Effector CD4-positive, alpha-beta T cell (primary cell): ENCODE results near the gene PRDM5.

ENCODE experiments used
- DNase-seq: peaks from one replicate; pipeline ENCODE4 v3.0.0-alpha.2; 2020

PRDM5 gene

GRCh38 chr4:120853161-120853935 lies 69.2 kb downstream of the PRDM5 start:
- DNase-seq, result no peak

- DNase-seq, result no peak
Measured at GRCh38 chr4:120850018-120850599, 72.4 kb downstream of the PRDM5 start.

DNA sequence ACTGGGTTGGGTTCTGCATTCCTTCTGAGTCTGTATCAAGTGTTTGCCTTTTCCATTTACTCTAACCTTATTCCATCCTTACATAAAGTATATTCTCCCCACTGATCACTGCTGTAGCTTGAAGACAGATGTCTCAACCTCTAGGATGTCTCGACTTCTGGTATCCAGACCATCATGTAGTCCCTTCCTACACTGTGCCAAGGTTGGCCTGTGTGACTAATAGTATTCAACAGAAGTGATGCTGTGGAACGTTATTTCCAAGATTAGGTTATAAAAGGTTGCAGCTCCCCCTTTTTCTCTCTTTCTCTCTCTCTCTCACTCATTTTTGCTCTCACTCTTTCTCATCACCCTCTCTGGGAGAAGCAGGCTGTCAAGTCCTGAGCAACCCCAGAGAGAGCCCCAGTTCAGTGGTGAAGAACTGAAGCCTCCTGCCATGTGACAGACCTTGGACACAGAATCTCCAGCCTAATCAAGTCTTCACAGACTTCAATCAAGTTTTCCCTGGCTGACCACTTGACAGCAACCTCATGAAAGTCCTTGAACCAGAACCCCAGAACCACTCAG lies 75.4 kb downstream of the PRDM5 start:
- DNase-seq, result no peak

DNA sequence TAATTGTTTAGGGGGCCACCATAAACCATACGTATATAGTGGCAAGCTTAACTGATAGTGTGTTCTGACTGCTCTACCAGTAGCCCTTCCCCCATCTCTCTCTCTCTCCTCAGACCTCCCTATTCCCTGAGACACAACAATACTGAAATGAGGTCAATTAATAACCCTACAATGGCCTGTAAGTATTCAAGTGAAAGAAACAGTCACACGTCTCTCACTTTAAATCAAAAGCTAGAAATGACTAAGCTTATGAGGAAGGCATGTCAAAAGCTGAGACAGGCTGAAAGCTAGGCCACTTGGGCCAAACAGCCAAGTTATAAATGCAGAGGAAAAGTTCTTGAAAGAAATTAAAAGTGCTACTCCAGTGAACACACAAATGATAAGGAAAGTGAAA lies 78.0 kb downstream of the PRDM5 start:
- DNase-seq, result no peak

DNA sequence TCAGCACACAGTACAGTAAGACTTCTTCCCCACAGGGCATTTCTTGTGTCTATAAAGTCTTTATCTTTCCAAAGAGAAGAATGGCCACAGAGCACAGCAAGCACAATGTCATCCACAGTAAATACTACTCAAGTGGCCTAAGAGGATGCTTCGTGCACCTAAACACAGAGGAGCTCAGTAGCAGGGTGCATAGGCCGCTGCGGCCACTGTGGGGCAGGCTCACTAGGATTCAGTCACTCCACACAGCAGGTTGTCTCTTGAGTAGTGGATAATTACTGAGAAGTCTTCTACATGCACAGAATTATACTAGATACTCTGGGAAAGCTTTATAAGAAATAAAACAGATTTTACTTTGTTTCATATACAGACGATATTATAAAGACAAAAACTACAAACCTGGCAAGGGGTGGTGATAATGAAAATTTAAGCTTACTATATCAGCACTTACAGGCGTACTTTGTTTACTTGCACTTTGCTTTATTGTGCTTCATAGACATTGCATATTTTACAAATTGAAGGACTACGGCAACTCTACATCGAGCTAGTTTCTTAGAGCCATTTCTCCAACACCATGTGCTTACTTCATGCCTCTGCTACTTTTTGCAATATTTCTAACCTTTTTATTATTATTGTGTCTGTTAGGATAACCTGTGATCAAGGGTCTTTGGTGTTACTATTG lies 78.5 kb downstream of the PRDM5 start:
- no peak for DNase-seq

GRCh38 chr4:120842031-120842430 lies 80.5 kb downstream of the PRDM5 start:
- DNase-seq, result no peak

GRCh38 chr4:120841580-120841979 lies 80.9 kb downstream of the PRDM5 start:
- no peak for DNase-seq

- no peak for DNase-seq
Measured at GRCh38 chr4:120839974-120840751, 82.4 kb downstream of the PRDM5 start.

- DNase-seq, result no peak
Measured at GRCh38 chr4:120839334-120839973, 83.1 kb downstream of the PRDM5 start.

- no peak for DNase-seq
Measured at GRCh38 chr4:120838784-120839183, 83.7 kb downstream of the PRDM5 start.

DNA sequence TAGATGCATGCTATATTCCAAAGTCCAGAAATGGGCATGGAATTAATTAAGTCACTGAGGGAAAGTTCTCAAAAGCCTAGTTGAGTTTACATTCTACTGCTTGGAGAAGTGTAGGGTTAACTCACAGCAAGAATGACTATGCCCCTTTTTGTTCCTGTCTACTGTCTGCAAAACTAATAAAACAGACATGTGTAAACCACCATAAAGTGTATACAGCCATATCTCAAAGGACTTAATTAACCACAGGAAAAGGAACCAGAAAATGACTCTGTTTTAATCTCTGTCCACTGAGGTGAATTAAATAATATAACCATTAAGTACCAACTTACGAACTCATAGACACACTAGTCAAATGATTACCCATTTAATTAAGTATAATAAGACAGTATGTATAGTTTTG lies 84.9 kb downstream of the PRDM5 start:
- no peak for DNase-seq

- DNase-seq, result no peak
Measured at GRCh38 chr4:120835342-120835741, 87.2 kb downstream of the PRDM5 start.

GRCh38 chr4:120830204-120830603 lies 92.3 kb downstream of the PRDM5 start:
- DNase-seq, result no peak

GRCh38 chr4:120829113-120829831 lies 93.3 kb downstream of the PRDM5 start:
- no peak for DNase-seq

GRCh38 chr4:120826853-120827252 lies 95.7 kb downstream of the PRDM5 start:
- DNase-seq, result no peak

- no peak for DNase-seq
Measured at GRCh38 chr4:120826449-120826848, 96.1 kb downstream of the PRDM5 start.

DNA sequence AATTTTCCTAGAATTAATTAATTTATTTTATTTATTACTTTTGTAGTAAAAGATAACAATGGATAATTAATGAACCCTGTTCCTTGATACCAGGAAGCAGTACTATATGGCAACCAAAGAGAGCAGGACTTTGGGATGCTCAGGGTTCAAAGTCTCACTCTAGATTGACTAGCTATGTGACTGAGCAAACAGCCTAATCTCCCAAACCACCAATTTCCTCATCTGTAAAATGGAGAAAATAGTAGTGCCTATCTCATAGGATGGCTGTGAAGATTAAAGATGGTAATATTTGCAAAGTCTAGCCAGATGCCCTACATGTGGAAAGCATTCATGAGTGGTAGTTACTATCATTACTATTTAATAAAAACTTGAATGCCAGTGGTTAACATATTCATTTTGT lies 97.6 kb downstream of the PRDM5 start:
- no peak for DNase-seq

GRCh38 chr4:120821977-120822376 lies 100.5 kb downstream of the PRDM5 start:
- no peak for DNase-seq

DNA sequence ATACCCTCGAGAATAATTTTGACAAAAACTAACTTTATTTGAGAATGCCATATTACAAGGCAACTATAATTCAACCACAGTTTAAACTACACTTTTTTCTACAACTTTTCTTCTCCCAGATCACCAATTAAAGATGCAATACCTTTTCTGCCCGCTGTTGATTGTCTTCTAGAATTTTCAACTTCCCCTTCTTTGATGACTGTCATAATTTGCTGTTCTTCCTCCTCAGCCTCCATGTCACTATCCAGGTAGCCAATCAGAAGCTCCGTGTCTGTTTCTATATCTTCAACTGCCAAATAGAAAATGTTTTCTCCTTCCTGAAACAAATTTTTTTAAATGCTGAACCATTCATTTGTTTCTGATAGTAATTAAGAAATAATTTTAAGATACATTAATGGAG lies 101.5 kb downstream of the PRDM5 start:
- DNase-seq, result no peak

DNA sequence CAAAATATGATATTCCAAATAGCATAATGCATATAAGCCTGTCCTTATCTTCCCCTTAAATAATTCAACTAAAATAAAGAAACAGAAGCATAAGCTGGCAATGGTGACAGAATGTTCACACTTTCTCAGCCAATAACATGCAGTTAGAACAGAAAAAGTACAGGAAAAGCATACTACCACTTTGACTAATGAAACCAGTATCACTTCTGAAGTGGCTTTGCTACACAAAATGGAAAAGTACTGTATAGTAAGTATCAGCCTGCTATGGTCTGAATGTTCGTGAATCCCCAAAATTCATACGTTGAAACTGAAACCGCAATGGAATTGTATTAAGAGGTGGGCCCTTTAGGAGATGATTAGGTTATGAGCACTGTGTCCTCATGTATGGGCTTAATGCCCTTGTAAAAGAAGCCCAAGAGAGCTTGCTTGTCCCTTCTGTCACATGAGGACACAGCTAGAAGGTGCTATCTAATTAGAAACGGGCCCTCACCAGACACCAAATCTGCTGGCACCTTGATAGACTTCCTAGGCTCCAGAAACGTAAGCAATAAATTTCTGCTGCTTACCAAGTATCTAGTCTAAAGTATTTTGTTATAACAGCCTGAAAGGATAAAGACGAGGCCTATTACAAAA lies 102.6 kb downstream of the PRDM5 start:
- DNase-seq, result no peak

DNA sequence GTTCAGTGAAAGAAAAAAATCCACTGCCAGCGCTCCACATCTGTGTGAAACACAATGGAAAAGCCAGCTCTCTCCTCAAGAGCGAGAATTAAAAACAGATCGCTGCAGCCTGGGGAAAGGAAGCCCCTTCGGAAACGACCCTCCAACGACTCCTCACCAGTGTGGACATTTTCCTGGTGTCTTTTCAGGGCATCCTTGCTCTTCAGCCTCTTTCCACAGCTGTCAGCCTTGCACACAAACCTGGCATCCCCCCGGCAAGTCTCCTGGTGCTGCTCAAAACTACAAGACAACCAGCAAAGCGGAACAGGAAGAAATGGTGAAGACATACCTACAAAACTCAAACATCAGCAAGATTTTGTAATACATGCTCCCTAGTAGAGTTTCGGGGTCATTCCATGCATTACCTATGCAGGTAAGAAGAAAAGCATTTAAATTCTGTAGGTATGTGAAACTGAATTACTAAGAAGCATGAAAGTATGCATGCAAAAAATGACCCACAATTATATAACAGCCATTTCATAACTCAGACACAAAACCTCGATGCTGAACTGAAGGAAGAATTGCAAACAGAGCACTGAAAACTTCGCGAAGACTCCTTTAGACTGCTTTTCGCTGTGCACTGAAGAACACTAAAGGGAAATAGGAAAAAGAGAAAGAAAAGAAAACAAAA lies 106.1 kb downstream of the PRDM5 start:
- no peak for DNase-seq
